Middle frontal gyrus (tissue), 1 donor: ENCODE results near the gene ADAMTSL2.

ENCODE experiments used
- DNase-seq: peaks from one replicate; pipeline ENCODE4 v3.0.0-alpha.2; 2015; ENCODE audit warnings: low spot score; ENCODE audit errors: extremely low spot score

Gene ADAMTSL2

GRCh38 chr9:133532937-133533668 lies 1.4 kb upstream of the ADAMTSL2 start:
- DNase-seq = no peak

GRCh38 chr9:133533857-133534256 lies 647 bp upstream of the ADAMTSL2 start:
- DNase-seq = no peak

GRCh38 chr9:133535306-133535877 lies 888 bp downstream of the ADAMTSL2 start:
- no peak for DNase-seq

GRCh38 chr9:133536080-133536479 lies 1.6 kb downstream of the ADAMTSL2 start:
- DNase-seq = no peak

GRCh38 chr9:133536536-133536935 lies 2.0 kb downstream of the ADAMTSL2 start:
- no peak for DNase-seq

- DNase-seq = no peak
These were observed 2.8 kb downstream of the ADAMTSL2 start for GRCh38 chr9:133537257-133537656.

- no peak for DNase-seq
These were observed 3.7 kb downstream of the ADAMTSL2 start for GRCh38 chr9:133538176-133538575.

GRCh38 chr9:133538851-133539833 lies 4.6 kb downstream of the ADAMTSL2 start:
- DNase-seq = no peak

GRCh38 chr9:133539991-133540697 lies 5.6 kb downstream of the ADAMTSL2 start:
- no peak for DNase-seq

- DNase-seq = no peak
These were observed 6.2 kb downstream of the ADAMTSL2 start for GRCh38 chr9:133540698-133541025.

- DNase-seq = no peak
These were observed 7.5 kb downstream of the ADAMTSL2 start for GRCh38 chr9:133542002-133542401.

- DNase-seq = no peak
These were observed 9.4 kb downstream of the ADAMTSL2 start for GRCh38 chr9:133543772-133544467.

- no peak for DNase-seq
These were observed 11.2 kb downstream of the ADAMTSL2 start for GRCh38 chr9:133545494-133546286.

GRCh38 chr9:133546287-133546680 lies 11.8 kb downstream of the ADAMTSL2 start:
- DNase-seq = no peak

- DNase-seq = no peak
These were observed 12.6 kb downstream of the ADAMTSL2 start for GRCh38 chr9:133547116-133547515.

GRCh38 chr9:133551446-133551845 lies 16.9 kb downstream of the ADAMTSL2 start:
- DNase-seq = no peak

GRCh38 chr9:133552236-133552635 lies 17.7 kb downstream of the ADAMTSL2 start:
- DNase-seq = no peak

GRCh38 chr9:133553123-133553522 lies 18.6 kb downstream of the ADAMTSL2 start:
- DNase-seq = no peak

GRCh38 chr9:133553973-133554713 lies 19.6 kb downstream of the ADAMTSL2 start:
- DNase-seq = no peak
